GM18517 (cell line): ENCODE data around the gene SAMD9L.
"Not testable (repeated sequence)": the region's sequence is repeated elsewhere in the genome, so short reads cannot be mapped to it uniquely, and the experiment has no call there.

Experiments
- ATAC-seq: cut with Tn5 transposase; IDR thresholded peaks from one replicate; pipeline ENCODE4 v1.9.1; 2021; ENCODE audit warnings: mild to moderate bottlenecking, moderate library complexity; ENCODE audit not compliant: unreplicated experiment

The SAMD9L gene

GRCh38 chr7:93146472-93147141 is 1.6 kb downstream of the SAMD9L start:
- peak; percentile 33 for ATAC-seq

GRCh38 chr7:93146036-93146435 is 2.1 kb downstream of the SAMD9L start:
- no peak for ATAC-seq

DNA sequence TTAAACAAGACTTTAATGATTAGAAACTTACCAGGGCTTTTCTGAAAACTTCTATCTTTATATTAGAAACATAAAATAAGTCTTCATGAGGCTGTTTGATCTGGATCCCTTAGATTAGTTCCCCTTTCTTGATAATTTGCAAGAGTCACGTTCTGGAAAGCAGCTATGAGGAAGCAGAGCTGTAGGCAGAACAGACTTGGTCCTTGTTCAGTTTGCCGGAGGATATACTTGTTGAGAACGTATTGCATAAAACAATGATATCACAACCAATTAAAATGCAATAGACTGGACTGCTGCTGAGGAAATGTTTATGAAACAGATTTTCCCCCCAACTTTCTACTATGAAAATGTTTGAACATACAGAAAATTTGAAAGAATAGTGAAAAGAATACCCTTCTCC is 2.8 kb downstream of the SAMD9L start:
- no peak for ATAC-seq

GRCh38 chr7:93142127-93142526 is 6.1 kb downstream of the SAMD9L start:
- ATAC-seq, result no peak

- ATAC-seq, result no peak
These were observed 7.5 kb downstream of the SAMD9L start for GRCh38 chr7:93140582-93141191.

DNA sequence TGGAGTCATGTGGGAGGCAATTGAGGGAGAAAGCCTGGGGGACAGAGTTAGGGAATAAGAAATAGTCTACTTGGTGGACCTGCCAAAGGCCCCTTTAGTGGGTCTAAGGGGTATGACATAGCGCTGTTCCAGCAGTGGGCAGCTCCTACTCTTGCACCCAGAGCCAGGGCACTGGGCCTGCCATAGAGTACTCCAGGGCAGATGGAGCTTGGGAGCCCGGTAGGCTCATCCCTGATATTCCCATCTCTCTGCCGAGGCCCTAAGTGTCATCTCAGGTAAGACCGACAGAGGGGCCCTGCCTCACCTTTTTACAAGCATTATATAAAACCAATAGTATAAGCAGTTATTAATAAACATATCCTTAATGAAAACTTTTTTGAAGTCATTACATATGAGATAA is 9.6 kb downstream of the SAMD9L start:
- ATAC-seq, result no peak

- no peak for ATAC-seq
These were observed 15.2 kb downstream of the SAMD9L start for GRCh38 chr7:93133005-93133404.

DNA sequence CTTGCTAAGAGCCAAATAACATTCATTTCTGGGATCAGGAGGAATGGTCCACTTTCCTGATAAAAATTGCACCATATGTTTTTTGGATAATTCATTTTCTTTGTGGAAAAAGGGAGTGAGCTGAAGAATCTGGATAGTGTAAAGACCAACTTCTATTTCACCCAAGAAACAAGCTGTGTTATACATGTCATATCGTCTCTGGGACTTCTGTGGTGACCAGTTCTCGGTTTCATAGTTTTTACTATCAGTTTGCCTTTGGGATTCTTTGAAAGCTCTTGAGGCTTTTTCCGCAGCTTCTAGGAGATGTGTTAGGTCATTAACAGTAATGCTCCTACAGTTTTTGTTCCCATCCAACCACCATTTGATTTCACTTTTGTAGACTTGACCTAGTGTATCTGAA is 16.0 kb downstream of the SAMD9L start:
- ATAC-seq, result no peak

DNA sequence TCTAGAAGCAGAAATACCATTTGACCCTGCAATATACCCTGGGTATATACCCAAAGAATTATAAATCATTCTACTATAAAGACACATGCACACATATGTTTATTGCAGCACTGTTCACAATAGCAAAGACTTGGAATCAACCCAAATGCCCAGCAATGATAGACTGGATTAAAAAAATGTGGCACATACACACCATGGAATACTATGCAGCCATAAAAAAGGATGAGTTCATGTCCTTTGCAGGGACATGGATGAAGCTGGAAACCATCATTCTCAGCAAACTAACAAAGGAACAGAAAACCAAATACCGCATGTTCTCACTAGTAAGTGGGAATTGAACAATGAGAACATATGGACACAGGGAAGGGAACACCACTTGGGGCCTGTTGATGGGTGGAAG is 21.2 kb downstream of the SAMD9L start:
- not testable (repeated sequence) for ATAC-seq

DNA sequence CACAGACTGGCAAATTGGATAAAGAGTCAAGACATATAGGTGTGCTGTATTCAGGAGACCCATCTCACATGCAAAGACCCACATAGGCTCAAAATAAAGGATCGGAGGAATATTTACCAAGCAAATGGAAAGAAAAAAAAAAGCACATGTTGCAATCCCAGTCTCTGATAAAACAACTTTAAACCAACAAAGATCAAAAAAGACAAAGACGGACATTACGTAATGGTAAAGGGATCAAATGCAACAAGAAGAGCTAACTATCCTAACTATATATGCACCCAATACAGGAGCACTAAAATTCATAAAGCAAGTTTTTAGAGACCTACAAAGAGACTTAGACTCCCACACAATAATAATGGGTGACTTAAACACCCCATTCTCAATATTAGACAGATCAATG is 24.7 kb downstream of the SAMD9L start:
- ATAC-seq, result not testable (repeated sequence)

DNA sequence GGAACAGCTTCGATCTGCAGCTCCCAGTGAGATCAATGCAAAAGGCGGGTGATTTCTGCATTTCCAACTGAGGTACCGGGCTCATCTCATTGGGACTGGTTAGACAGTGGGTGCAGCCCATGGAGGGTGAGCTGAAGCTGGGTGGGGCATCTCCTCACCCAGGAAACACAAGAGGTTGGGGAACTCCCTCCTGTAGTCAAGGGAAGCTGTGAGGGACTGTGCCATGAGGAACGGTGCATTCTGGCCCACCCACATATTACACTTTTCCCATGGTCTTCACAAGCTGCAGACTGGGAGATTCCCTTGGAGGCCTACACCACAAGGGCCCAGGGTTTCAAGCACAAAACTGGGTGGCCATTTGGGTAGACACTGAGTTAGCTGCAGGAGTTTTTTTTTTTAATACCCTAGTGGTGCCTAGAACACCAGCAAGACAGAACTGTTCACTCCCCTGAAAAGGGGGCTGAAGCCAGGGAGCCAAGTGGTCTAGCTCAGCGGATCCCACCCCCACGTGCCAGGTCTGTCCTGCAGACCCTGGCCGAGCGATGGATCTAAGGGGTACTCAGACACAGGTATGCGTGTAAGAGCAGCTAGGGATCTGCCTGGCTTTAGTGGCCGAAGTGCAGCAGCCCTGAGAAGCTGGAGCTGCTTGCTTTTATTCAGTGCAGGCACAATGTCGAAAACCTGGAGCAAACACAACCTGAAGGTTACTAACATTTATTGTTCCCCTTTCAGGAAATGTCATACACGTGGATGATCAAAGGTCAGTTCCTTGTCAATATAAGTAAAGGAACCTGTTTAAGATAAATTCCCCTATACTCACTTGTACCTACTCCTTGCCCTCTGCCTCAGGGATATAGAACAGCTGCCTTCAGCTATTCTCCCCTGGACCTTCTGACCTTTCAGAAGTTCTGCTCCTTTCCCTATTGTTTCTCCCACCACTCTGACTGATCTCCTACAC is 27.3 kb downstream of the SAMD9L start:
- no peak for ATAC-seq

DNA sequence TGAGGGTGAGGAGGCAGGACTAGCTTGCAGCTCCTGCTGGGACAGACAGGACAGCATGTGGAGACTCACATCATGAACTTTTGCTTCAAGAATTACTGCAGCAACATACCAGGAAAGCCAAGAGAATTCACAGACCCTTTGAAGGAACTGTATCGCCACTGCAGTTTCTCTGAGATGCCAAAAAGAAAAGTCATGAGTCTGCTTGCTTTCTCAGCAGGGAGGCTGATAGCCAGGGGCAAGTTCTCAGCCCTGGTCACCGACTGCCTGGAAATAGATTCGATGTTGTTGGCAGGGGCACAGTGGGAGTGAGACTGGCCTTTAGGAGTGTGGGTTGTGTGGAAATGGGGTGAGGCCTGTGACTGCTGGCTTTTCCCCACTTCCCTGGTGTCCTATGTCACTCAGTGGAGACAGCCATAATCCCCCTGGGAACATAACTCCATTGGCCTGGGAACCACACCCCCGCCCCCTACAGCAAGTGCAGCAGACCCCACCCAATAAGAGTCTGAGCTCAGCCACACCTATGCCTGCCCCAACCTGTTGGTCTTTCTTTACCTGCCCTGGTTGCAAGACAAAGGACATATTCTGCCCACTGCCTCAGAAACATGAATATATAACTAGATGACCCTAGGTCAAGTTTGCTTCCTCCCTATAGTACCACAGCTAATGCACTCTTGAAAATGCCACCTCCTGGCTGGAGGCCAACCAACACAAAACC is 28.8 kb downstream of the SAMD9L start:
- no peak for ATAC-seq

DNA sequence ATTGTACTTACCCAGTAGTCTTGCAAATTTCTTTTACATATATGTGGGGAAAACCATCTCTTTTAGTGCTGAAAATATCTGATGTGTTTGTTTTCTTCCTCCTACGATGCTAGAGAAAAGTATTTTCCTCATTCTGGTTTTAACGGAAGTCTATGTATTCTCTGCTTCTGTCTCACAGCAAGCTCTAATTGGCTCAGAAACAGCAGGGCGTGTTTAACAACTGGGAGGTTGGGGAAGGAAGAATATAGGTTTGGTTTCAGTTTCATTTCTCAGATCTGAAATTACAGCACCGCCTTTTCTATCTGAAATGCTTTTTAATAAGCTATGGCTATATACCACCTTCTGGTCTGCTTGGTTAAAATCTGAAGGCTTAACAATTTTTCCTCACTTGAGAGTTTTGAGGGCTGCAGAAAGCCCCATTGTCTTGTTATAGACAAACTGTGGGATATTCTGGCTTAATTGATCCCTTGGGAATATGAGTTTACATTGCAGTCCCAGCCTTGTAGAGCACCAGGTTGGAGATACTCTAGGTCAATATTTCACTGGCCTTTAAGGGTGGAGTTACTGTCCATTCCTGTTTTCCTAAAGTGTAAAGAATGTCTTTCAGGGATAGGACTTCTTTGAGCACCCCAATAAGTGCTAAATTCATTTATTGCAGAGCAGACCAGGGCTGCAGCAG is 30.2 kb downstream of the SAMD9L start, which contains the start of gene SAMD9:
TSS of gene SAMD9 (minus strand) at position 128 of the 679 bp plus-strand sequence. CDS start 11,882 bp downstream, outside the sequence.
- peak; percentile 100 for ATAC-seq

GRCh38 chr7:93117327-93117726 is 30.9 kb downstream of the SAMD9L start:
- peak; percentile 10 for ATAC-seq

DNA sequence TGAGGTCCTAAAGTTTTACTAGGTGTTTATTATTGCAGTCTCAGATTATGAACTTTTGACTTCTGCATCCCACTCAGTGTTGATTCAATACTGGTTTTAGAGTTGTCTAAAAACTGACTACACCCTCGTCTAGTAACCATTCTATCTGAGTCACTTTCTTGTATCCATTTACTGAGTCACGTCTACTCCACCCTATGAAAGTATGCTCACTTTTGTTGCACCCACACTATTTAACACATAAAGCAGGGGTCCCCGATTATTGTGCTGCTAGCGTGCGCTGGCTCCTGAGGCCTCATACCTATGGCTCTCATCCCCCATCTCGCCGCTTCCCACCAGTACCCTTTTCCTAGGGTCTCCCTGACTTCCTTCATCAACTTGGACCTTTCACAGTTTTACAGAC is 32.4 kb downstream of the SAMD9L start:
- ATAC-seq, result no peak

DNA sequence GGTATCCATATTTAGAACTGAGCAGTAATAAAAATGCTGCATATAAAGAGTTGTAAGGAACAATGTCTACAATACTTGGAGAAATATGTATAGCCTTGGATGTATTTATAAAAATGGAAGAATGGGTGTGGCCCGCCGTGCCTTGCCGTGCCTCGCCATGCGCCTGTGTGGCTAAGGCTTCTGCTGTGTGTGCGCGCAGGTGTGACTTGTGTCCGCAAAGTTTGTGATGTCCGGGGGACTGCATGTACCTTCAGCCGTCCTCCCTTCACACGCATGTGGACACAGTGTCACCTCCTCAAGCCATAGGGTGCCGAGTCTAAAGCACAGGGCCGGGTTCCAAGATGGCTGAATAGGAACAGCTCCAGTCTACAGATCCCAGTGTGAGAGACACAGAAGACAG is 40.2 kb downstream of the SAMD9L start:
- no peak for ATAC-seq

DNA sequence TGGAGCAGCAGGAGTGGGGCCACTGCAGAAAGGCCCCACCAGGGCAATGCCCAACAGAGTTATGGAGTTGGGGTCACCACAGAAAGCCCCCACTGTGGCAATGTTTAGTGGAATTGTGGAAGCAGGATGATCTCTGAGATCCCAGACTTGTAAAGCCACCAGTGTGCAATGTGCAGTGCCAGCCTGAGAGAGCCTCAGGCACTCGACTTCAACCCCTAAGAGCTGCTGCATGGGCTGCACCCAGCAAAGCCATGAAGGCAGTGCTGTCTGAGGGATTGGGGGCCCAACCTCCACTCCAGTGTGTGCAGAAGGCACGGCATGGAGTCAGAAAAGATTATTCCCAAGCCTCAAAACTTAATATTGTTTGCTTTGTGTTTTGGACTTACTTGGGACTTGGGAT is 50.8 kb downstream of the SAMD9L start:
- ATAC-seq, result no peak

- peak; percentile 76 for ATAC-seq
These were observed 55.3 kb downstream of the SAMD9L start for GRCh38 chr7:93092757-93093370.
